Endothelial cell of umbilical vein (primary cell): ENCODE results near the gene OR52M1. TPM values are rescaled to one million over a fixed set of nuclear protein-coding genes. Genes with fewer than 3 reads are reported as not detected.

ENCODE experiments used
- BruUV-seq: library from RNA; stranded (reverse); fragments of 400-500 nt; replicated peaks from 2 replicates; lab custom pipeline; 2021; lab: Mats Ljungman, UMichigan
- CTCF ChIA-PET: fragments of 300-600, 350-600 bp; sonication (Branson Sonifier 250); formaldehyde crosslinking; loops from one replicate; lab custom pipeline; 2021; ENCODE audit warnings: antibody characterized with exemption, inconsistent platforms; lab: Charles Lee
- POLR2A ChIA-PET: fragments of 300-600, 350-600 bp; sonication (Branson Sonifier 250); formaldehyde crosslinking; loops from one replicate; lab custom pipeline; 2021; ENCODE audit warnings: antibody characterized with exemption, inconsistent platforms; lab: Charles Lee
- DNase-seq: peaks from one replicate; pipeline ENCODE4 v3.0.0-alpha.2; 2011; ENCODE audit warnings: low read depth, low spot score
- FAIRE-seq: peaks from 2 replicates; lab custom pipeline; 2011; peaks lifted over from hg19 to GRCh38; lab: Jason Lieb, UNC
- H2AFZ ChIP-seq: 2 replicates; pipeline ENCODE4 v1.6.0; 2012; ENCODE audit warnings: low read depth, low read length, control low read depth, inconsistent platforms
- H3K27ac ChIP-seq: 2 replicates; pipeline ENCODE4 v1.5.1; 2011; ENCODE audit warnings: low read depth, mild to moderate bottlenecking, control low read depth, low read length, moderate library complexity; ENCODE audit not compliant: insufficient read depth
- H3K27me3 ChIP-seq, 2 experiments: 2 replicates each; pipeline versions ENCODE4 v1.6.0 to v1.6.1; 2011; ENCODE audit warnings: low read length in 2 of 2, mixed read lengths in 1 of 2; ENCODE audit not compliant: control insufficient read depth in 2 of 2, insufficient read depth in 2 of 2
- H3K36me3 ChIP-seq, 2 experiments: 2 replicates in 1 of 2; 3 replicates in 1 of 2; pipeline ENCODE4 v1.5.1; 2011; ENCODE audit warnings: low read length in 2 of 2, mild to moderate bottlenecking in 1 of 2, moderate library complexity in 1 of 2; ENCODE audit not compliant: control insufficient read depth in 2 of 2, insufficient read depth in 2 of 2; ENCODE audit errors: extremely low read depth in 1 of 2
- H3K4me1 ChIP-seq: 3 replicates; pipeline ENCODE4 v1.5.1; 2011; ENCODE audit warnings: mild to moderate bottlenecking, low read length; ENCODE audit not compliant: control insufficient read depth, insufficient read depth; ENCODE audit errors: extremely low read depth
- H3K4me2 ChIP-seq: 2 replicates; pipeline ENCODE4 v1.6.1; 2011; ENCODE audit warnings: low read length, control low read depth, mixed read lengths; ENCODE audit not compliant: insufficient read depth
- H3K4me3 ChIP-seq, 3 experiments: fragments of 200-600 bp in 1 of 3; sonication (generic), shearing (Covaris generic) in 1 of 3; replicated peaks in 1 of 3; 2 replicates each; pipeline ENCODE4 v1.5.1; 2011 to 2016; ENCODE audit warnings: control low read depth in 3 of 3, low read length in 3 of 3, mild to moderate bottlenecking in 2 of 3, inconsistent platforms in 1 of 3, low read depth in 1 of 3, moderate library complexity in 1 of 3; ENCODE audit not compliant: insufficient read depth in 1 of 3
- H3K79me2 ChIP-seq: 2 replicates; pipeline ENCODE4 v1.6.0; 2012; ENCODE audit warnings: low read length, inconsistent platforms; ENCODE audit not compliant: control insufficient read depth, insufficient read depth
- H3K9ac ChIP-seq: replicated peaks from 2 replicates; pipeline ENCODE3; 2011; ENCODE audit warnings: low read length, control low read depth; ENCODE audit not compliant: insufficient read depth; ENCODE audit errors: extremely low read depth
- H3K9me1 ChIP-seq: replicated peaks from 3 replicates; pipeline ENCODE4 v1.6.0; 2011; ENCODE audit warnings: mild to moderate bottlenecking, low read length; ENCODE audit not compliant: control insufficient read depth, insufficient read depth; ENCODE audit errors: extremely low read depth
- H3K9me3 ChIP-seq: replicated peaks from 2 replicates; pipeline ENCODE4 v1.5.1; 2012; ENCODE audit warnings: low read length, inconsistent platforms; ENCODE audit not compliant: control insufficient read depth, insufficient read depth
- H4K20me1 ChIP-seq: replicated peaks from 2 replicates; pipeline ENCODE3; 2011; ENCODE audit warnings: mild to moderate bottlenecking, low read length; ENCODE audit not compliant: control insufficient read depth, insufficient read depth; ENCODE audit errors: extremely low read depth
- JUN ChIP-seq: IDR thresholded peaks from 2 replicates; pipeline ENCODE4 v1.6.1; 2011; ENCODE audit warnings: borderline replicate concordance, low read depth; ENCODE audit not compliant: insufficient read length, insufficient read depth
- MYC ChIP-seq: IDR thresholded peaks from one replicate; pipeline ENCODE4 v1.6.1; 2011; ENCODE audit warnings: mild to moderate bottlenecking, low read depth, low read length
- POLR2A ChIP-seq: IDR thresholded peaks from 2 replicates; pipeline ENCODE4 v1.6.1; 2012; ENCODE audit warnings: low read depth, mild to moderate bottlenecking, control low read depth, low read length
- POLR2AphosphoS5 ChIP-seq: IDR thresholded peaks from 2 replicates; pipeline ENCODE4 v1.6.1; 2012; ENCODE audit warnings: low read depth, mild to moderate bottlenecking, control low read depth, low read length, moderate library complexity; ENCODE audit not compliant: insufficient read depth
- dilution Hi-C: fragments of 300-500 bp; cut with MboI; formaldehyde crosslinking; loops from one replicate; pipeline ENCODE4 v1.15.0; 2019; ENCODE audit warnings: low sequenced_read_pairs; ENCODE audit not compliant: extremely low pct_ligation_motif_present
- intact Hi-C: fragments of 100-400 bp; cut with micrococcal nuclease; formaldehyde crosslinking; loops from one replicate; pipeline ENCODE4 v1.10.0; 2022
- polyA plus RNA-seq, 4 experiments: library from polyadenylated mRNA; depleted of rRNA in 3 of 4; stranded (reverse) in 3 of 4; unstranded in 1 of 4; fragments of >200 nt; gene quantifications; 2 replicates each; pipeline versions ENCODE4 v1.2.1 to v1.2.3, GENCODE V29; 2011 to 2012; ENCODE audit warnings: missing spikeins in 1 of 4
- total RNA-seq: library from RNA; stranded (reverse); gene quantifications from 2 replicates; pipeline ENCODE4 v1.2.3, GENCODE V29; 2021
- TF ChIP-seq, protein P1 (sequence below), 2 donors: IDR thresholded peaks; 1 replicate in 1 of 2; 2 replicates in 1 of 2; pipeline ENCODE4 v1.5.1; 2011; ENCODE audit warnings: low read length in 2 of 2, mild to moderate bottlenecking in 2 of 2, moderate library complexity in 2 of 2, control low read depth in 1 of 2, inconsistent platforms in 1 of 2, low read depth in 1 of 2; ENCODE audit not compliant: insufficient read depth in 1 of 2; ENCODE audit errors: extremely low read depth in 1 of 2
- TF ChIP-seq, protein P2 (sequence below): IDR thresholded peaks from 2 replicates; pipeline ENCODE4 v1.6.1; 2011; ENCODE audit not compliant: insufficient read depth, insufficient read length

The OR52M1 gene
- total and polyA plus RNA-seq, 2 donors (not counting 3 experiments of a cell fraction or from before 2014, with no cell fraction given), result not detected

DNA sequence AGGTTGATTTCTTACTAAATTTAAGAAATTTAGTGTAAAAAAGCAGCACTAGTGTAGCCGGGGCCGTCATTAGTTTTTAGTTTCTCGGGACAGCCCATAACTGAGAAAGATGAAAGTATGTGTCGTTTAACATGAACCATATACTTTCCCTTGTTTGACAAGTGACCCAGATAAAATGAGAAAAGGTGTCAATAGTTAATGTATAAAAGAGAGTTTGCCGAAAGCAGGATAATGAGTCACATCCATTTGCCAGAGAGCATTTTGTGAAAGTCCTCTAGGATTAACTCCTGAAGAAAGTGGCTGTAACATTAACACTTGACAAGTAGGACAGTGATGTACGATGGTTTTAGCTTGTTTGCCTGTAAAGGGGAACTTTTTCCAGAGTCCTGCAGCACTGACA lies 49.0 kb upstream of the OR52M1 start:
- dilution Hi-C loops, result no loop called here
- BruUV-seq, result no TSS peak
- FAIRE-seq, result no peak

More for the DNA sequence above, 49.0 kb upstream of the OR52M1 start:
- Histone ChIP-seq H3K79me2 (no peaks in the 10 kb centered on the region), H4K20me1 (no peaks in the 10 kb centered on the region), H3K9ac (no peak overlapping the region), H2AFZ (no peak overlapping the region), H3K9me3 (no peaks in the 10 kb centered on the region), H3K9me1 (no peaks in the 10 kb centered on the region), H3K4me1 (no peaks in the 10 kb centered on the region), H3K4me2 (no peak overlapping the region), H3K36me3 (no peaks in the 10 kb centered on the region), H3K4me3 (no peak overlapping the region), H3K27me3 (peaks cover 18 to 23% of the 10 kb centered on the region in 2 experiments), H3K27ac (no peak overlapping the region)
- POLR2A ChIA-PET, result no interaction called here
- no peak for DNase-seq
- intact Hi-C loops, result no loop called here
- CTCF ChIA-PET, result interaction anchor here (3.5 to 5.7 kb wide), 2 partner anchors 43 to 311 kb away, joined by 16 to 255 read pairs; no protein-coding TSS in a partner anchor
- TF ChIP-seq JUN (no peak), MYC (no peak), POLR2A (no peak), POLR2AphosphoS5 (no peak)
- TF ChIP-seq, protein P1, sequence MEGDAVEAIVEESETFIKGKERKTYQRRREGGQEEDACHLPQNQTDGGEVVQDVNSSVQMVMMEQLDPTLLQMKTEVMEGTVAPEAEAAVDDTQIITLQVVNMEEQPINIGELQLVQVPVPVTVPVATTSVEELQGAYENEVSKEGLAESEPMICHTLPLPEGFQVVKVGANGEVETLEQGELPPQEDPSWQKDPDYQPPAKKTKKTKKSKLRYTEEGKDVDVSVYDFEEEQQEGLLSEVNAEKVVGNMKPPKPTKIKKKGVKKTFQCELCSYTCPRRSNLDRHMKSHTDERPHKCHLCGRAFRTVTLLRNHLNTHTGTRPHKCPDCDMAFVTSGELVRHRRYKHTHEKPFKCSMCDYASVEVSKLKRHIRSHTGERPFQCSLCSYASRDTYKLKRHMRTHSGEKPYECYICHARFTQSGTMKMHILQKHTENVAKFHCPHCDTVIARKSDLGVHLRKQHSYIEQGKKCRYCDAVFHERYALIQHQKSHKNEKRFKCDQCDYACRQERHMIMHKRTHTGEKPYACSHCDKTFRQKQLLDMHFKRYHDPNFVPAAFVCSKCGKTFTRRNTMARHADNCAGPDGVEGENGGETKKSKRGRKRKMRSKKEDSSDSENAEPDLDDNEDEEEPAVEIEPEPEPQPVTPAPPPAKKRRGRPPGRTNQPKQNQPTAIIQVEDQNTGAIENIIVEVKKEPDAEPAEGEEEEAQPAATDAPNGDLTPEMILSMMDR (IDR thresholded peaks at IDR 0.05; ENCODE audit: extremely low read depth in 1 of 2, insufficient read depth in 1 of 2, low read depth in 1 of 2, low read length in 2 of 2), result no peak
- TF ChIP-seq, protein P2, sequence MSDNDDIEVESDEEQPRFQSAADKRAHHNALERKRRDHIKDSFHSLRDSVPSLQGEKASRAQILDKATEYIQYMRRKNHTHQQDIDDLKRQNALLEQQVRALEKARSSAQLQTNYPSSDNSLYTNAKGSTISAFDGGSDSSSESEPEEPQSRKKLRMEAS, result no peak
